PC-9 (cell line): ENCODE data around the gene SPDYE11.
"Not testable (repeated sequence)": the region's sequence is repeated elsewhere in the genome, so short reads cannot be mapped to it uniquely, and the experiment has no call there.

ENCODE experiments used
- EZH2 ChIP-seq: fragments of 200-600 bp; sonication (generic); IDR thresholded peaks from 2 replicates; pipeline ENCODE4 v1.8.0; 2017; ENCODE audit warnings: antibody characterized with exemption, low read depth
- TF ChIP-seq, protein P1 (sequence below): fragments of 200-600 bp; sonication (generic); conservative IDR thresholded peaks from 2 replicates; pipeline ENCODE4 v1.6.1; 2017; ENCODE audit warnings: mixed run types, antibody characterized with exemption, mild to moderate bottlenecking, moderate library complexity

DNA sequence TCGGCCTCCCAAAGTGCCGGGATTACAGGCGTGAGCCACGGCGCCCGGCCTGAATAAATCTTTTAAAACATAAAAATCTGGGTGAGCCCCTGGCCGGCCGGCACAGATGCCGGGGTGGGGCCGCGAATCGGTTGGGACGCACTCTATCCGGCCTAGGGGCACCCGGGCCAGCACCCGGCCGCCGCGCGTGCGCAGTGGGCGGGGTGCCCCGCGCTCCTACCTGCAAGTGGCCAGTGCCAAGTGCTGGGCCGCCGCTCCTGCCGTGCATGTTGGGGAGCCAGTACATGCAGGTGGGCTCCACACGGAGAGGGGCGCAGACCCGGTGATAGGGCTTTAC, 52.4 kb downstream of the SPDYE11 start:
- TF ChIP-seq, protein P1, sequence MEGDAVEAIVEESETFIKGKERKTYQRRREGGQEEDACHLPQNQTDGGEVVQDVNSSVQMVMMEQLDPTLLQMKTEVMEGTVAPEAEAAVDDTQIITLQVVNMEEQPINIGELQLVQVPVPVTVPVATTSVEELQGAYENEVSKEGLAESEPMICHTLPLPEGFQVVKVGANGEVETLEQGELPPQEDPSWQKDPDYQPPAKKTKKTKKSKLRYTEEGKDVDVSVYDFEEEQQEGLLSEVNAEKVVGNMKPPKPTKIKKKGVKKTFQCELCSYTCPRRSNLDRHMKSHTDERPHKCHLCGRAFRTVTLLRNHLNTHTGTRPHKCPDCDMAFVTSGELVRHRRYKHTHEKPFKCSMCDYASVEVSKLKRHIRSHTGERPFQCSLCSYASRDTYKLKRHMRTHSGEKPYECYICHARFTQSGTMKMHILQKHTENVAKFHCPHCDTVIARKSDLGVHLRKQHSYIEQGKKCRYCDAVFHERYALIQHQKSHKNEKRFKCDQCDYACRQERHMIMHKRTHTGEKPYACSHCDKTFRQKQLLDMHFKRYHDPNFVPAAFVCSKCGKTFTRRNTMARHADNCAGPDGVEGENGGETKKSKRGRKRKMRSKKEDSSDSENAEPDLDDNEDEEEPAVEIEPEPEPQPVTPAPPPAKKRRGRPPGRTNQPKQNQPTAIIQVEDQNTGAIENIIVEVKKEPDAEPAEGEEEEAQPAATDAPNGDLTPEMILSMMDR, result not testable (repeated sequence)
- TF ChIP-seq EZH2, result not testable (repeated sequence)
